ENCODE results near the gene CCDC117.

The CCDC117 gene

DNA sequence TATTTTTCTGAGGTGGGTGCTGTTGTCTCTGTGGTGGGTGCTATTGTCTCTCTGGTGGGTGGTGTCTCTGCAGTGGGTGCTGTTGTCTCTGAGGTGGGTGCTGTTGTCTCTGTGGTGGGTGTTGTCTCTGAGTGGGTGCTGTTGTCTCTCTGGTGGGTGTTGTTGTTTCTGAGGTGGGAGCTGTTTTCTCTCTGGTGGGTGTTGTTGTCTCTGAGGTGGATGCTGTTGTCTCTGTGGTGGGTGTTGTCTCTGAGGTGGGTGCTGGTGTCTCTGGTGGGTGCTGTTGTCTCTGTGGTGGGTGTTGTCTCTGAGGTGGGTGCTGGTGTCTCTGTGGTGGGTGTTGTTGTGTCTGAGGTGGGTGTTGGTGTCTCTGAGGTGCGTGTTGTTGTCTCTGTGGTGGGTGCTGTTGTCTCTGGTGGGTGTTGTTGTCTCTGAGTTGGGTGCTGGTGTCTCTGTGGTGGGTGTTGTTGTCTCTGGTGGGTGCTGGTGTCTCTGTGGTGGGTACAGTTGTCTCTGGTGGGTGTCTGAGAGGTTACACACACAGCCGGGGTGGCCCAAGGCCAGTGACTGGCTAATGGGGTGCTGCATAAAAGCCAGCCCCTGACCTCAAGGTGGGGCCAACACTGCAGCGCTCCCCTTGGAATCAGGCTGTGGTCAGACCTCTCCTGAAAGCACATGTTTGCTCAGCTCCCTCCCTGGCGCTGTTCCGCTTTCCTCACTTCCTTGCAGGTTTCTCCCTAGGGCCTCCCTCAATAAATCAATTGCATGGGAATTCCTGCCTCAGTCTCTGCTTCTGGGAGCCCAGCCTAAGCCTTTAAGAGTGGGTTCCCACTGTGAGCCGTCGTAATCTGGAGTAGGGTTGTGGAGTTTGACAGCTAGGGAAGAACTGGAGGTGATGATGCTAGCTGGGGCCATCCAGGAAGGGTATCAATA lies 58.9 kb downstream of the CCDC117 start:
- no peak for DNase-seq

GRCh38 chr22:28832731-28833130 lies 60.2 kb downstream of the CCDC117 start:
- DNase-seq, result no peak

- no peak for DNase-seq
Observed at GRCh38 chr22:28833276-28833923, 60.9 kb downstream of the CCDC117 start.

- DNase-seq, result no peak
Observed at GRCh38 chr22:28835630-28836189, 63.2 kb downstream of the CCDC117 start.

DNA sequence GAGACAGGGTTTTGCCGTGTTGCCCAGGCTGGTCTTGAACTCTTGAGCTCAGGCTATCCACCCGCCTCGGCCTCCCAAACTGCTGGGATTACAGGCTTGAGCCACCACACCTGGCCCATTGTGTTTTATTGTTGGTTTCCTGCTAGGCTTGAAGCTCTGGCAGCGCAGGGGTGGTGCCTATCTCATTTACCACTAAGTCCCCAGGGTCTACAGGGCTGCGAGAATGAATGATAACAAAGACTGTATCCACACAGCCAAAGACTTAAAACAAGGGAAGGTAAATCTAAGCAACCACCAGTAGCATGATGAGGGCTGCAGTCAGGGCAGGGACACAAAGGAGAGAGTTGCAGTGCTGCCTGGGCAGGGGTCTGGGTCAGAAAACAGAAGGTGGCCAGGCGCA lies 65.1 kb downstream of the CCDC117 start:
- DNase-seq, result no peak

Measured in NCI-H2227 treated with DMSO at 0.1 percent for 48 hours (cell line).